Muscle layer of duodenum (tissue), 2 donors: ENCODE results near the gene UGT3A2.
A peak's percentile ranks its signal among the peaks of the same experiment; 100 is the strongest.

Experiments used
- H3K27ac ChIP-seq: one replicate; pipeline ENCODE4 v1.7.0; 2013; ENCODE audit warnings: mild to moderate bottlenecking, low read length
- H3K27me3 ChIP-seq: one replicate; pipeline ENCODE4 v1.7.0; 2013; ENCODE audit warnings: low read depth, mild to moderate bottlenecking, control low read depth, low read length
- H3K36me3 ChIP-seq, 2 donors: one replicate each; pipeline ENCODE4 v1.7.0; 2013; ENCODE audit warnings: low read length in 2 of 2, control low read depth in 1 of 2, mild to moderate bottlenecking in 1 of 2; ENCODE audit not compliant: insufficient read depth in 2 of 2, control insufficient read depth in 1 of 2
- H3K4me1 ChIP-seq, 2 donors: one replicate each; pipeline ENCODE4 v1.7.0; 2013; ENCODE audit warnings: low read length in 2 of 2, mild to moderate bottlenecking in 2 of 2, control low read depth in 1 of 2, moderate library complexity in 1 of 2; ENCODE audit not compliant: insufficient read depth in 2 of 2, control insufficient read depth in 1 of 2
- H3K4me3 ChIP-seq, 2 donors: one replicate each; pipeline ENCODE4 v1.7.0; 2013; ENCODE audit warnings: low read length in 2 of 2, low read depth in 1 of 2, mild to moderate bottlenecking in 1 of 2
- H3K9me3 ChIP-seq, 2 donors: one replicate each; pipeline ENCODE4 v1.7.0; 2013; ENCODE audit warnings: low read length in 2 of 2, control low read depth in 1 of 2, mild to moderate bottlenecking in 1 of 2; ENCODE audit not compliant: control insufficient read depth in 1 of 2
- donor health status: healthy.

Gene UGT3A2

DNA sequence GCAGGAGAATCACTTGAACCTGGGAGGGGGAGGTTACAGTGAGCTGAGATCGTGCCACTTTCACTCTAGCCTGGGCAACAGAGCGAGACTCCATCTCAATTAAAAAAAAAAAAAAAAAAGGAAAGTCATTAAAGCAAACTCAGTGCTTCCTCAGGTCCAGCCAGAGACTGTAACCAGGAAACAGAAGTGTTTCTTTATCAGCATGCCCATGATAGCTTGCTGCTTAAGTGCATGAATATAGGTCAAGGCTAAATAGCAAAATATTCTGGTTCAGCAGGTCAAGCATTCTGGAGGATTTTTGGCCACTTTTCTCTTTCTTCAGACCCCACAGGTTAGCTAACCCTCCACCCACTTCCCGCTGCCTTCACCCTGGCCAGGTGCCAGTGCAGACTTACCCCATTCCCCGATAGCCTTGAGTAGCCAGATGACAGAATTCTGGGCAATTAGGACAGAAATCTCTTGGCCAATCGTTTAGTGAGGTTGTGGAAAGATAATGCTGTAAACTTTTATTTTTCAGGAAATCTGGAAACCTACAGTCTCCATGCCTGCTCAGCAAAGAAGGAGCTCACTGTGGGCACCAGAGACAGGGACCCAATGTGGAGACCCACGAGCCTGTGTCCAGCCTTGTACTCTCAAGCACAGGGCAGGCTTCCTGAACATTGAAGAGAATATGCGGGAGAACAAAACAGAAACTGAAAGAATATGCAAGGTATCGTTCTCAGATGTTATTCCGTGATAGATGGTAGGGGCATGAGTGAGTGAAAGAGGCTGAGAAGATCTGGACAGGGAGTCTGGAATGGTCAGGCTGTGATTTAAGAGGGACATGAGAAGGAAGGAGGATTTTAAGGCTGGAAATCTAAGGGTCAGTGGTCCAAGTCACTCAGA, 4.2 kb upstream of the UGT3A2 start:
- Histone ChIP-seq H3K9me3 (no peaks in the 10 kb centered on the region), H3K4me3 (peak overlapping the region; percentile 8 to 29), H3K27ac (no peak overlapping the region), H3K27me3 (no peaks in the 10 kb centered on the region), H3K36me3 (no peaks in the 10 kb centered on the region), H3K4me1 (no peaks in the 10 kb centered on the region)

DNA sequence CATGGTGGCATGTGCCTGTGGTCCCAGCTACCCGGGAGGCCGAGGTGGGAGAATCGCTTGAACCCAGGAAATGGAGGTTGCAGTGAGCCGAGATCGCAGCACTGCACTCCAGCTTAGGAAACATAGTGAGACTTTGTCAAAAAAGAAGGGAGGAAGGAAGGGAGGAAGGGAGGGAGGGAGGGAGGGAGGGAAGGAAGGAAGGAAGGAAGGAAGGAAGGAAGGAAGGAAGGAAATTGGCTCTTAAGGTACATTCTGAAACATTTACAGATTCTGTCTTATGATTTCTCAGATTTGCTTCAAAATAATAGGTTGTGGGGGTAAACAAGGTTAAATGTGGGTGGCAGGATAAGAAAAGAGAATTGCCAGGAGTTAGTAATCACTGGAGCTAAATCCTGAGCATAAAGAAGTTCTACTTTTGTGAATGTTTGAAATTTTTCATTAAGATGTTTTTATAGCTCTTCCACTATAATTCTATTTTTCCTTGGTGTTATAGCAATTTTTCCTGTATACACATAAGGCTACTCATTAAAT, 2.1 kb upstream of the UGT3A2 start:
- H3K4me1 ChIP-seq: no peaks in the 10 kb centered on the region
- H3K9me3 ChIP-seq: no peaks in the 10 kb centered on the region
- H3K27ac ChIP-seq: no peak overlapping the region
- H3K36me3 ChIP-seq: no peaks in the 10 kb centered on the region
- no peaks in the 10 kb centered on the region for H3K27me3 ChIP-seq
- H3K4me3 ChIP-seq: no peak overlapping the region

DNA sequence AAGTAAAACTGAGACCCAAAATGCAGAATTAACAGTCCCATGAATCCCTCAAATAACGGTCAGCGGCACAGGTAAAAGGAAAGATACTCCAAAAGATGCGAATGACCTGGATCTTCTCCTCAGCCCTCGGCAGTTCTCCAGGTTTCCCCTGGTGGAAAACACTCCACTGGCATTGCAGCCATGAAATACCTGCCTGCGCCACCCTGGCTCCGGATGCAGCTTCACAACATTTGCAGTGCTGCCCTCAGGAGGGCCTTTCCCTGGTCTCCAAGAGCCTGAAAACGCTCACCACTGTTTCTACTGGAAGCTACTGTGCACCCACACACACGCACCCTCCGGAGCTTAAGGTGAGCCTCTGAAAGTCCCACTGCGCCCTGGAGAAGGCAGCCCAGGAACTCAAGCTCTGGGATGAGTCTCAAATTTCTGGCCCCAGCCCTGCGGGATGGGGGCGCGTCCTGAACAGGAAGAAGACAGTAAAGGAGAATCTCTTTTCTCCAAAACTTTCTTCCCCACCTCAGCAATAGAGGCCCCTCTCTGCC, 612 bp downstream of the UGT3A2 start:
- no peaks in the 10 kb centered on the region for H3K27me3 ChIP-seq
- no peak overlapping the region for H3K27ac ChIP-seq
- H3K4me3 ChIP-seq: no peak overlapping the region
- H3K9me3 ChIP-seq: no peaks in the 10 kb centered on the region
- H3K4me1 ChIP-seq: no peaks in the 10 kb centered on the region
- H3K36me3 ChIP-seq: no peaks in the 10 kb centered on the region

DNA sequence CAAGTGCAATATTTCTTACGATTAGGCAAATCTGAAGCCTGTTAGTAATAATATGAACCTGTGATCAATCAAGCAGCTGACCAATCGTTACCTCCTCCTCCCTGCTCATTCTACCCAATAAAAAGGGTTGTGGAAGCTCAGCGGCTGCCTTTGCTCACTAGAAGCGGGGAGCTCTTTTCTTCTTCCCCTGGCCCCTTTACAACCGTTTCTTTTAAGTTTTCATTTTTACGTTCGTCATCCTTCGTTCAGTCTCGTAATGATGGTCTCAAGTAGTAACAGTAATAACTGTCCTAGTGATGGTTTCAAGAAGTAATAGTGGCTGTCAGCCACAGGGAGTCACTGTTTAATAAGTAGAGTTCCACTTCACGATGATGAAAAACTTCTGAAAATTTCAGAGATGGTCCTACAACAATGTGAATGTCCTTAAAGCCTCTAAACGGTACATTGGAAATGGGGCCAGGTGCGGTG, 6.2 kb downstream of the UGT3A2 start:
- Histone ChIP-seq H3K27me3 (no peaks in the 10 kb centered on the region), H3K4me1 (no peaks in the 10 kb centered on the region), H3K36me3 (no peaks in the 10 kb centered on the region), H3K9me3 (no peaks in the 10 kb centered on the region), H3K27ac (no peak overlapping the region), H3K4me3 (no peak overlapping the region)

DNA sequence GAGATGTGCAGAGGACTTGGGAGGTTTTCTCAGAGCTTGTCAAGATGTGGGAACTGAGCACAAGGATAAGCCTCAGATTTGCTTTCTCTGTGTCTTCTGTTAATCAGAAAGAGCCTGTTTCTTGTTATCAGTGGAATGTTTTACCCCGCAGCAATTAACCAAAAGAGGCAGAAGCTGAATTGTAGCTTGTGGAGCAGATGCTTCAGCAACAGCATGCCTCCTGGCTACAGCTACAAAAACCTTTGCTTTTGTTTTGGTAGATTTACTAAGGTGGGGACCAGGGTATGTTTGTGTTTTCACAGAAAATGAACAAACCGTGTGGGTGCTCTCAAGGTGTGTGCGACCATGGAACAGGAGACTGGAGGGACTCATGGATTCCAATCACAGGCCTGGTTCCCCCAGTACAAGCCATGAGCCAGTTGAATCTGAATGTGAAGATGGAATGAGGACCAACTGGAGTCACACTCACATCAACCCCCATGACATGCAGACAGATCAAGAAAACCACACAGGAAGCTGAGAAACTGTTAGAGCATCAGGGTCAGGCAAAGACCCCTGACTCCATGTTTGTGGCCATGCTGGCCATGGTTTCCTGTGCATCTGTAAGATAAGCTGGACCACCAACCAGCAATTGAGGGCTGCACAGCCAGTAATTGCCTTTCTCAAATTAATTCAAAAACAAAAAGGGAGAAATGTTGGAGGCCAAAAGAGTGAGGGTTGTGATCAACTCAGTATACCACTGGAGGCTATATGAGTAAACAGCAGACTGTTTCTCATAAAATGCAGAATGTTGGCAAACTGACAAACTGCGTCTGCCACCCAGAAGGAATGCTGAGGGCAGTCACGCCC, 6.9 kb downstream of the UGT3A2 start:
- H3K9me3 ChIP-seq: no peaks in the 10 kb centered on the region
- H3K4me3 ChIP-seq: no peak overlapping the region
- no peaks in the 10 kb centered on the region for H3K36me3 ChIP-seq
- no peak overlapping the region for H3K27ac ChIP-seq
- no peaks in the 10 kb centered on the region for H3K27me3 ChIP-seq
- H3K4me1 ChIP-seq: no peaks in the 10 kb centered on the region

DNA sequence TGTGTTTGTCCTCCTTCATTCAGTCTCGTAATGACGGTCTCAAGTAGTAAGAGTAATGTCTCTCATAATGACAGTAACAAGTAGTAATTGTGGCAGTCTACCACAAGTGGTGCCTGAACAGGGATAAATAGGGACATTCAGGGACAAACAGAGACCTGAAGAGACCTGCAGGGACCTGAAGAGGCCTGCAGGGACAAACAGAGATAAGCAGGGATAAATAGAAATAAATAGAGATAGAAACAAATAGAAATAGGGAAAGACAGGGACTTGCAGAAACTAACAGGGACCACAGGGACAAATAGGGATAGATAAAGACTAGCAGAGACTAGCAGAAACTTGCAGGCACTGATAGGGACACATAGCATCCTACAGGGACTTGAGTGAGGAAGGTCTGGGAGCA, 7.9 kb downstream of the UGT3A2 start:
- Histone ChIP-seq H3K9me3 (no peaks in the 10 kb centered on the region), H3K27me3 (no peaks in the 10 kb centered on the region), H3K36me3 (no peaks in the 10 kb centered on the region), H3K4me3 (no peak overlapping the region), H3K4me1 (no peaks in the 10 kb centered on the region), H3K27ac (no peak overlapping the region)

DNA sequence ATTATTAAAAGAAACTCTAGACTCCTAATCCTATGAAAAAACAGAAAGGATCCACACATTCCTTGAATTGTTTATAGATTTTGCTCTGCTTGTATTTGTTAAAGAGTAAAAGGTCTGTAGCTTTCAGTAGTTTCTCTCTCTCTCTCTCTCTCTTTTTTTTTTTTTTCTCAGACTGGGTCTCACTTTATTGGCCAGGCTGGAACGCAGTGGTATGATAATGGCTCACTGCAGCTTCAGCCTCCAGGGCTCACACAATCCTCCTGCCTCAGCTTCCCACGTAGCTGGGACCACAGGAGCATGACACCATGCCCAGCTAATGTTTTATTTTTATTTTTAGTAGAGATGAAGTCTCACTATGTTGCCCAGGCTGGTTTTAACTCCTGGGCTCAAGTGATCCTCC, 9.3 kb downstream of the UGT3A2 start:
- Histone ChIP-seq H3K9me3 (no peaks in the 10 kb centered on the region), H3K4me3 (no peak overlapping the region), H3K4me1 (no peaks in the 10 kb centered on the region), H3K27me3 (no peaks in the 10 kb centered on the region), H3K27ac (no peak overlapping the region), H3K36me3 (no peaks in the 10 kb centered on the region)

DNA sequence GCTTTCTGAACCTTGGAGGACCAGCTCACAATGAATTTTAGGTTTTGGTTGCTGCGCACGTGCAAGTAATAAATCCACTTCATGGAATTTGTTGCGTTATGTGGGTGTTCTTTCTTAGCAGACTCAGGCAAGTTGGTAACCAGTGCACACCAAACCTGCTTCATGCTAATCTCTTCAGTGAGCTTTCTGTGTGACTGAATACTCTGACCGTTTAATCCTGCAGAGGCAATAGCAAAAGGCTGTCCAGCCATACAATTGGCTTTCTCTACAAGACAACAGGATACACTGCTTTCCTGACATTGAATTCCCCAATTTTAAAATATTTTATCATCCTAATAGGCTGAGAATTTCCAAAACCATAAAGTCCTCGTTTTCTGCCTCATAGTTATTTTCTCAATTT, 10.3 kb downstream of the UGT3A2 start:
- no peak overlapping the region for H3K4me3 ChIP-seq
- H3K4me1 ChIP-seq: no peaks in the 10 kb centered on the region
- no peaks in the 10 kb centered on the region for H3K36me3 ChIP-seq
- no peaks in the 10 kb centered on the region for H3K9me3 ChIP-seq
- no peak overlapping the region for H3K27ac ChIP-seq
- H3K27me3 ChIP-seq: no peaks in the 10 kb centered on the region

DNA sequence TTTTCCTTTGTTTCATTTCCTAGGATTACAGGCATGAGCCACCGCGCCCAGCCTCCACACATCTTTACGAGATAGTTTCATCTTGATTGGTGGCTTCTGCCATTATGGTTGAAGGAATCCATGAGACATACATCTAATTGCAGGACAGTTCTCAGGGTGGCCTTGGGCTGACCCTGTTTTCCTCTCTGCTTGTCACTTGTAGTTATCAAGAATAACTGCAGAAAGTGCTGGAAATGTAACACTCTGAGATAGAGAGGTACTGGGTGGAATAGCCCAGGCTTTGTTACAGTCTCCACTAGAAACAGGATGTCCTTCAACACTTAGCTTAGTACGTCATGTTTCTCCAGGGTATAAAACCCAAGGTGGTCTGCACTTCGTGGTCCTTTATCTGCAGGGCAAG, 10.7 kb downstream of the UGT3A2 start:
- no peaks in the 10 kb centered on the region for H3K4me1 ChIP-seq
- no peaks in the 10 kb centered on the region for H3K27me3 ChIP-seq
- no peaks in the 10 kb centered on the region for H3K36me3 ChIP-seq
- no peaks in the 10 kb centered on the region for H3K9me3 ChIP-seq
- no peak overlapping the region for H3K4me3 ChIP-seq
- H3K27ac ChIP-seq: no peak overlapping the region

DNA sequence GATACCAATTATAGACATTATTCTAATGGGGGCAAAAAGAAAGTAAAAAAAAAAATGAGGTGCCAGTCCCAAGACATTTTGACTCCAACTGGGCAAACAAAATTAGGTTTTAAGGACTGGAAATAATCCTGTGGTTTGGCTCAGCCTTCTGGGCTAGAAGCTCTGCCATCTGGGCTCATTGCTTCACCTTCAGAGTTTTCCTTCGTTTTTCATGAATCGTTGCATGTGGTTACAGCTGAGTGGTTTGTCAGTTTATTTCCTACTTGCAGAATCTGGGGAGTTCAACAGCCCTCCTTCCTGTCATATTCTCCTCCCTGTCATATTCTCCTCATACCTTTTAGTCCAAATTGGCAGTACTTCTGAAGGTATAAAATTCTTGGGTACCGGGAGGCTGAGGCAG, 12.0 kb downstream of the UGT3A2 start:
- H3K9me3 ChIP-seq: no peaks in the 10 kb centered on the region
- H3K27me3 ChIP-seq: no peaks in the 10 kb centered on the region
- no peak overlapping the region for H3K4me3 ChIP-seq
- H3K4me1 ChIP-seq: no peaks in the 10 kb centered on the region
- no peaks in the 10 kb centered on the region for H3K36me3 ChIP-seq
- no peak overlapping the region for H3K27ac ChIP-seq

DNA sequence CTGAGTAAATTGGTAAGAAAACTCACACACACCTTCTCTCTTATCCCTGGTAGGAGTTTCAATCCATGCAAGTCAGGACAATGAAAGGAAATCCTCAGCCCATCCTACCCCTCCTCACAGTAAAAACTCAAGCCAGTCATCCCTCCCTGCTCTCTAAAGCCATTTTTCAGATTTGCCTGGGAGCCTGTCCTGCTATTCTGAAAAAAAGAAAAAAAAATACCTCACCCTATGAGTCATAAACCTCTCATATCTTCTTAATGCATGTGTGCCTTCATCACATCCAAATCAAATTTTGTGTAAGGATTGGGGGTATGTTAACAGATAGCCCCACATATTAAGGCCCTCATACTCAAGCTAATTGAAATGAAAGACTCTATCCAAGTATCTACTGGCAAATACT, 14.1 kb downstream of the UGT3A2 start:
- Histone ChIP-seq H3K4me3 (no peak overlapping the region), H3K36me3 (no peaks in the 10 kb centered on the region), H3K27me3 (no peaks in the 10 kb centered on the region), H3K27ac (no peak overlapping the region), H3K9me3 (no peaks in the 10 kb centered on the region), H3K4me1 (no peaks in the 10 kb centered on the region)
